OCI-LY3 (cell line): ENCODE data around the gene PDZRN3.

ENCODE experiments used
- H2AFZ ChIP-seq: fragments of 200-600, 300-600 bp; shearing (Covaris generic); 2 replicates; pipeline ENCODE4 v1.6.0; 2014; ENCODE audit warnings: antibody characterized with exemption, low read depth, low read length
- H3K27ac ChIP-seq: fragments of 200-600, 300-600 bp; sonication (generic); 2 replicates; pipeline ENCODE4 v1.5.1; 2014; ENCODE audit warnings: mild to moderate bottlenecking, low read length, moderate library complexity, mixed read lengths
- H3K27me3 ChIP-seq: fragments of 200-600, 300-600 bp; sonication (generic); 2 replicates; pipeline ENCODE4 v1.6.1; 2014; ENCODE audit warnings: low read depth, low read length, mixed read lengths
- H3K36me3 ChIP-seq: fragments of 200-600, 300-600 bp; sonication (generic); replicated peaks from 2 replicates; pipeline ENCODE3; 2014; ENCODE audit warnings: low read depth, low read length, mixed read lengths
- H3K4me1 ChIP-seq: fragments of 300-600, 200-600 bp; sonication (generic); 2 replicates; pipeline ENCODE4 v1.6.1; 2014; ENCODE audit warnings: low read length, mixed read lengths
- H3K4me2 ChIP-seq: fragments of 200-600, 300-600 bp; sonication (generic); 2 replicates; pipeline ENCODE4 v1.6.1; 2014; ENCODE audit warnings: low read length, mixed read lengths
- H3K4me3 ChIP-seq: fragments of 300-600, 200-600 bp; sonication (generic); 2 replicates; pipeline ENCODE4 v1.5.1; 2014; ENCODE audit warnings: antibody characterized with exemption, mild to moderate bottlenecking, low read length, moderate library complexity
- H3K79me2 ChIP-seq: fragments of 300-600, 200-600 bp; shearing (Covaris generic); 2 replicates; pipeline ENCODE4 v1.6.1; 2014; ENCODE audit warnings: mild to moderate bottlenecking, low read length, mixed read lengths
- H3K9ac ChIP-seq: fragments of 300-600, 200-600 bp; shearing (Covaris generic); 2 replicates; pipeline ENCODE4 v1.6.0; 2014; ENCODE audit warnings: mild to moderate bottlenecking, low read length, moderate library complexity
- H3K9me3 ChIP-seq: fragments of 200-600, 300-600 bp; shearing (Covaris generic); 2 replicates; pipeline ENCODE4 v1.6.1; 2014; ENCODE audit warnings: low read length, mixed read lengths; ENCODE audit not compliant: insufficient read depth
- H4K20me1 ChIP-seq: fragments of 200-600, 300-600 bp; sonication (generic); 2 replicates; pipeline ENCODE4 v1.6.1; 2016; ENCODE audit warnings: low read length, mixed read lengths; ENCODE audit not compliant: insufficient read depth
- EZH2phosphoT487 ChIP-seq: fragments of 200-600 bp; shearing (Covaris generic); IDR thresholded peaks from 2 replicates; pipeline ENCODE4 v1.6.1; 2018; ENCODE audit warnings: antibody characterized with exemption, mixed run types, low read depth
- TF ChIP-seq, protein P1 (sequence below): fragments of 200-600, 300-600 bp; sonication (generic); IDR thresholded peaks from 2 replicates; pipeline ENCODE4 v1.5.1; 2014; ENCODE audit warnings: antibody characterized with exemption, low read length, low read depth

PDZRN3 gene

DNA sequence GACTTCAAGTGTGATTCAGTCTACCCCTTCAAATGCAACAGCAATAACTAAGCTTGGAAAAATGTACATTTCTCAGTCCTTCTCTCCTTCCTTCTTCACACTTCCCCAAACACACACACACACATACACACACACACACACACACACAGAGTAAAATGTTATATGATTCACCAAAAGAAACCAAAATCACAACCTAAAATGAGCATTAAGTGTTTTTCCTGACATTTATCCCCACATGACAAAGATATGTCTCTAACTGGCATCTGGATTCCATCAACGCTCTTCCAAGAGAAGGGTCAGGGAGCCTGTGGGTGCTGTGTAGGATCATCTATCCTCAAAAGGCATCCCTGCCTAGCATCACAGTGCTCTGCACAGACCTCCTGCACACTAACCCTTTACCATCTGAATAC lies 21.0 kb downstream of the PDZRN3 start:
- Histone ChIP-seq H3K4me1 (no peaks in the 10 kb centered on the region), H2AFZ (no peak overlapping the region), H3K9me3 (no peaks in the 10 kb centered on the region), H3K36me3 (no peaks in the 10 kb centered on the region), H3K27me3 (no peaks in the 10 kb centered on the region), H3K4me3 (no peak overlapping the region), H3K4me2 (no peak overlapping the region), H3K79me2 (no peaks in the 10 kb centered on the region), H3K9ac (no peak overlapping the region), H4K20me1 (no peaks in the 10 kb centered on the region), H3K27ac (no peak overlapping the region)
- TF ChIP-seq, protein P1, sequence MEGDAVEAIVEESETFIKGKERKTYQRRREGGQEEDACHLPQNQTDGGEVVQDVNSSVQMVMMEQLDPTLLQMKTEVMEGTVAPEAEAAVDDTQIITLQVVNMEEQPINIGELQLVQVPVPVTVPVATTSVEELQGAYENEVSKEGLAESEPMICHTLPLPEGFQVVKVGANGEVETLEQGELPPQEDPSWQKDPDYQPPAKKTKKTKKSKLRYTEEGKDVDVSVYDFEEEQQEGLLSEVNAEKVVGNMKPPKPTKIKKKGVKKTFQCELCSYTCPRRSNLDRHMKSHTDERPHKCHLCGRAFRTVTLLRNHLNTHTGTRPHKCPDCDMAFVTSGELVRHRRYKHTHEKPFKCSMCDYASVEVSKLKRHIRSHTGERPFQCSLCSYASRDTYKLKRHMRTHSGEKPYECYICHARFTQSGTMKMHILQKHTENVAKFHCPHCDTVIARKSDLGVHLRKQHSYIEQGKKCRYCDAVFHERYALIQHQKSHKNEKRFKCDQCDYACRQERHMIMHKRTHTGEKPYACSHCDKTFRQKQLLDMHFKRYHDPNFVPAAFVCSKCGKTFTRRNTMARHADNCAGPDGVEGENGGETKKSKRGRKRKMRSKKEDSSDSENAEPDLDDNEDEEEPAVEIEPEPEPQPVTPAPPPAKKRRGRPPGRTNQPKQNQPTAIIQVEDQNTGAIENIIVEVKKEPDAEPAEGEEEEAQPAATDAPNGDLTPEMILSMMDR = no peak
- TF ChIP-seq EZH2phosphoT487 = no peak

DNA sequence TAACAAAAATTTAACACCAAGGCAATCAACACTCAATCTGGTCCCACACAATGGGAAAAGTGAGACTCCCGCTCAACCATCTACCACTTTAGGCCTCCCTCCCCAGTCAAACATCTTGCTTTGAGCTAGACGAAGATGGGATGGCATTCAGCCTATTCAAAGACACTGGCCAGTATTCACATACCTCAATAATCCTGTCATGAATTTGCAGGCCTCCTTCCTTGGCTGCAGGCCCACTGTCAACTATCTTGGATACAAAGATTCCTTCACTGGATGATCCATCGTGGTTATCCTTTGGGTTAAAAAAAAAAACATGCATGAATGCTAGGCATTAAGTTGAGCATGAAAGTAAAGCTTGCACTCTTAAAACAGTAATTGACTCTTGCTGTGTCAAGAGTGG lies 22.6 kb downstream of the PDZRN3 start:
- Histone ChIP-seq H3K27me3 (no peaks in the 10 kb centered on the region), H3K9ac (no peak overlapping the region), H3K27ac (no peak overlapping the region), H3K4me3 (no peak overlapping the region), H3K4me1 (no peaks in the 10 kb centered on the region), H4K20me1 (no peaks in the 10 kb centered on the region), H3K36me3 (no peaks in the 10 kb centered on the region), H3K79me2 (no peaks in the 10 kb centered on the region), H3K9me3 (no peaks in the 10 kb centered on the region), H3K4me2 (no peak overlapping the region), H2AFZ (no peak overlapping the region)
- TF ChIP-seq, protein P1 = no peak
- TF ChIP-seq EZH2phosphoT487 = no peak

DNA sequence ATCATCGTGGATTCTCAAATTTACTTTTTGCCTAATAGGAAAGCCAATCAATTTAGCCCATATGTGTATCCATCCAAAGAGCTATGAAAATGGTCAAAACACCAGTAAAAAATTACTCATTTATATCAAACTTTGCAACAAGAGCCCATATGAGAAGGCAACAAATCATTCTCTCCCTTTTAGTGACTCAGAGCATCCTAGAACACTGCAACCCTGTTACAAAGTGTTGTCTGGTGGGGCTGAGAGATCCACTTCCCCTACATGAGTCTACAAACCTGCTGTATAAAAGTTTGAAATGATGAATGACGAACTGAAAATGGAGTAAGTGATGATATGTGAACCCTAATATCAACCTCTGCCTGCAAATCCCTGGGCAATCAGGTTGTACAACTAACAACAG lies 23.3 kb downstream of the PDZRN3 start:
- Histone ChIP-seq H3K79me2 (no peaks in the 10 kb centered on the region), H4K20me1 (no peaks in the 10 kb centered on the region), H3K27me3 (no peaks in the 10 kb centered on the region), H3K36me3 (no peaks in the 10 kb centered on the region), H3K9me3 (no peaks in the 10 kb centered on the region), H3K4me3 (no peak overlapping the region), H3K4me1 (no peaks in the 10 kb centered on the region), H2AFZ (no peak overlapping the region), H3K9ac (no peak overlapping the region), H3K27ac (no peak overlapping the region), H3K4me2 (no peak overlapping the region)
- no peak for TF ChIP-seq EZH2phosphoT487
- TF ChIP-seq, protein P1 = no peak

DNA sequence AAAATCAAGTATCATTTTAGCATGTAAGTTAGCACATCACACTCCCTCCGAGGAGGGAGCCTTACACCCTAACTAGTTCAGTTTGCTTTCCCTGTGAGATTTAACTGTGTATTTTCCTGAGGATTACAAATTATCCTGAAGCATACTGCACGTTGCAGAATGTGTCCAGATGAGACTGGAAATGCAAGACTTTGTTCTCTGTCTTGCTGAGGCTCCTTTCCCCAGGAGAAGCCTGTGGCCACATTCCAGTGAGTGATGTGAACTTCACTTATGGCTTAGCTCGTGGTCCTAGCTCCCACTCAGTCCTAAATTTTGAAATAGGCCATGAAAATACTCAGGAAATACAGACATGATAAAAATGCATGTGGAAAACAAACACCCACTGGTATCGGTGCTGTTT lies 23.7 kb downstream of the PDZRN3 start:
- H3K9me3 ChIP-seq = no peaks in the 10 kb centered on the region
- no peak overlapping the region for H3K9ac ChIP-seq
- no peak overlapping the region for H3K4me2 ChIP-seq
- no peaks in the 10 kb centered on the region for H3K79me2 ChIP-seq
- no peak for TF ChIP-seq EZH2phosphoT487
- TF ChIP-seq, protein P1 = no peak
- H3K4me3 ChIP-seq = no peak overlapping the region
- H2AFZ ChIP-seq = no peak overlapping the region
- no peaks in the 10 kb centered on the region for H4K20me1 ChIP-seq
- no peaks in the 10 kb centered on the region for H3K27me3 ChIP-seq
- H3K36me3 ChIP-seq = no peaks in the 10 kb centered on the region
- H3K4me1 ChIP-seq = no peaks in the 10 kb centered on the region
- H3K27ac ChIP-seq = no peak overlapping the region
